Measurements from ENCODE around the gene SIRPA. TPM values are rescaled to one million over a fixed set of nuclear protein-coding genes. Genes with fewer than 3 reads are reported as not detected.

The SIRPA gene
- total RNA-seq, 4 donors from 2014 or later, result 11.5 to 34.6 (median 20.2) TPM

DNA sequence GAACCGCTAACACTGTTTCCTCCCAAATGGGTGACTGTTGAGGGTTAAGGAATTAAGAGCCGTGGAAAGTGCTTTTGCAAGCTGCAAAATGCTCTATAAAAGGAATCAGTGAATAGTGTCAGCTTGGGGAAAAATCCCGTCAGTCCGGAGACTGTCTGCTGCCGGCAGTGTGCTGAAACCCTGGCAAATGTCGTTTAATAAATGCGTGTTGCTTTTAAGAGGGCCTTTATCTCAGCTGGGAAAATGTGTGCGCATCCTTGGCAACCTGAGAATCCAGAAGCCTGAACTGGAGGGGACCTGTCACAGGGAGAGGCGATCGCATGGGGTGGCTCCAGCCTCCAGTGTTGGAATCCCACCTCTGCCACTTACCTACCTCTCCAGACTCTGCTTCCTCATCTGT, 9.8 kb downstream of the SIRPA start:
- TF ChIP-seq POLR2A (IDR thresholded peaks at IDR 0.05) (no peak), CTCF (IDR thresholded peaks at IDR 0.05) (no peak)
- Histone ChIP-seq H3K27ac (no peak overlapping the region), H3K27me3 (no peaks in the 10 kb centered on the region), H3K4me1 (no peaks in the 10 kb centered on the region), H3K36me3 (no peaks in the 10 kb centered on the region), H3K4me3 (no peak overlapping the region), H3K9me3 (no peaks in the 10 kb centered on the region)
- no peak for DNase-seq
- intact Hi-C loops (cut with DNase I; ENCODE audit: low total_unique reads), result no loop called here

GRCh38 chr20:1905693-1906092, 10.5 kb downstream of the SIRPA start:
- intact Hi-C loops (cut with DNase I; ENCODE audit: low total_unique reads), result no loop called here
- H3K27ac ChIP-seq, result no peak overlapping the region
- H3K9me3 ChIP-seq, result no peaks in the 10 kb centered on the region
- TF ChIP-seq POLR2A (IDR thresholded peaks at IDR 0.05) (no peak), CTCF (IDR thresholded peaks at IDR 0.05) (no peak)
- no peaks in the 10 kb centered on the region for H3K36me3 ChIP-seq
- no peak overlapping the region for H3K4me3 ChIP-seq
- no peaks in the 10 kb centered on the region for H3K4me1 ChIP-seq
- no peaks in the 10 kb centered on the region for H3K27me3 ChIP-seq
- no peak for DNase-seq

GRCh38 chr20:1906361-1907051, 11.3 kb downstream of the SIRPA start:
- Histone ChIP-seq H3K4me3 (no peak overlapping the region), H3K4me1 (no peaks in the 10 kb centered on the region), H3K27ac (no peak overlapping the region), H3K9me3 (no peaks in the 10 kb centered on the region), H3K36me3 (no peaks in the 10 kb centered on the region), H3K27me3 (no peaks in the 10 kb centered on the region)
- TF ChIP-seq POLR2A (IDR thresholded peaks at IDR 0.05), result no peak
- no peak for TF ChIP-seq CTCF (IDR thresholded peaks at IDR 0.05)
- intact Hi-C loops (cut with DNase I; ENCODE audit: low total_unique reads), result no loop called here
- DNase-seq, result no peak

GRCh38 chr20:1907586-1907985, 12.4 kb downstream of the SIRPA start:
- intact Hi-C loops (cut with DNase I; ENCODE audit: low total_unique reads), result no loop called here

More at GRCh38 chr20:1907586-1907985, 12.4 kb downstream of the SIRPA start:
- Histone ChIP-seq H3K4me3 (no peak overlapping the region), H3K27me3 (no peaks in the 10 kb centered on the region), H3K9me3 (no peaks in the 10 kb centered on the region), H3K27ac (no peak overlapping the region), H3K36me3 (no peaks in the 10 kb centered on the region), H3K4me1 (no peaks in the 10 kb centered on the region)
- TF ChIP-seq CTCF (IDR thresholded peaks at IDR 0.05) (no peak), POLR2A (IDR thresholded peaks at IDR 0.05) (no peak)
- no peak for DNase-seq
